Measurements from ENCODE around the gene AKAP4. TPM values are rescaled to one million over a fixed set of nuclear protein-coding genes. Genes with fewer than 3 reads are reported as not detected.

AKAP4 gene
- total and polyA plus RNA-seq, 10 of the 15 experiments (the other 5 are each of a cell fraction or from before 2014, with no cell fraction given), result not detected

DNA sequence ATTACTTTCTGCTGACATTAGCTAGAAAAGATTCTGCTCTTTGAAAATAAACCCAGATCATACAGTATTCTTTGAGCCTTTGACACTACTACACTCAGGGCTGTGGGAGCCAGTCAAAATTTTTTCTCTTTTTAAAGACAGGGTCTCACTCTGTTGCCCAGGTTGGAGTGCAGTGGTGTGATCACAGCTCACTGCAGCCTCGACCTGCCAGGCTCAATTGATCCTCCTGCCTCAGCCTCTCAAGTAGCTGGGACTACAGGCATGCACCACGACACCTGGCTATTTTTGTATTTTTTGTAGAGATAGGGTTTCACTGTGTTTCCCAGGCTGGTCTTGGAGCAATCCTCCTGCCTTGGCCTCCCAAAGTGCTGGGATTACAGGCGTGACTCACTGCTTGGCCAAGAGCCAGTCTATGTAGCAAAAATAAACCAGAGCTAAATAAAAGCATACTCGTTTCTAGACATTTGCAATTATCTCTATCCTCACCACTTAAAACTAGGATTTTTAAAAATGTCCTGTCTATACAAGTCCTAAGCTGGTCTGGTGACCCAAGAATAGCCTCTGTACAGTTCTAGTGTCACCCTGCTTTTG, 43.2 kb downstream of the AKAP4 start (continued):
- TF ChIP-seq, protein P1, sequence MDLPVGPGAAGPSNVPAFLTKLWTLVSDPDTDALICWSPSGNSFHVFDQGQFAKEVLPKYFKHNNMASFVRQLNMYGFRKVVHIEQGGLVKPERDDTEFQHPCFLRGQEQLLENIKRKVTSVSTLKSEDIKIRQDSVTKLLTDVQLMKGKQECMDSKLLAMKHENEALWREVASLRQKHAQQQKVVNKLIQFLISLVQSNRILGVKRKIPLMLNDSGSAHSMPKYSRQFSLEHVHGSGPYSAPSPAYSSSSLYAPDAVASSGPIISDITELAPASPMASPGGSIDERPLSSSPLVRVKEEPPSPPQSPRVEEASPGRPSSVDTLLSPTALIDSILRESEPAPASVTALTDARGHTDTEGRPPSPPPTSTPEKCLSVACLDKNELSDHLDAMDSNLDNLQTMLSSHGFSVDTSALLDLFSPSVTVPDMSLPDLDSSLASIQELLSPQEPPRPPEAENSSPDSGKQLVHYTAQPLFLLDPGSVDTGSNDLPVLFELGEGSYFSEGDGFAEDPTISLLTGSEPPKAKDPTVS (IDR thresholded peaks at IDR 0.05; ENCODE audit: low read depth, low read length), result no peak
- TF ChIP-seq PAX8 (IDR thresholded peaks at IDR 0.05), result no peak
- no peak for TF ChIP-seq ZNF207 (IDR thresholded peaks at IDR 0.05; ENCODE audit: borderline replicate concordance)
- no peak for TF ChIP-seq YY1 (IDR thresholded peaks at IDR 0.05; ENCODE audit: low read depth, low read length)
- TF ChIP-seq, protein P2, sequence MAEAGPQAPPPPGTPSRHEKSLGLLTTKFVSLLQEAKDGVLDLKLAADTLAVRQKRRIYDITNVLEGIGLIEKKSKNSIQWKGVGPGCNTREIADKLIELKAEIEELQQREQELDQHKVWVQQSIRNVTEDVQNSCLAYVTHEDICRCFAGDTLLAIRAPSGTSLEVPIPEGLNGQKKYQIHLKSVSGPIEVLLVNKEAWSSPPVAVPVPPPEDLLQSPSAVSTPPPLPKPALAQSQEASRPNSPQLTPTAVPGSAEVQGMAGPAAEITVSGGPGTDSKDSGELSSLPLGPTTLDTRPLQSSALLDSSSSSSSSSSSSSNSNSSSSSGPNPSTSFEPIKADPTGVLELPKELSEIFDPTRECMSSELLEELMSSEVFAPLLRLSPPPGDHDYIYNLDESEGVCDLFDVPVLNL (IDR thresholded peaks at IDR 0.05; ENCODE audit: low read depth, low read length), result no peak
- no peak for TF ChIP-seq GATAD2B (conservative IDR thresholded peaks at IDR 0.05; ENCODE audit: low read depth)
- TF ChIP-seq ESRRA (IDR thresholded peaks at IDR 0.05; ENCODE audit: low read length), result no peak
- no peak for TF ChIP-seq EP300 (IDR thresholded peaks at IDR 0.05; ENCODE audit: borderline replicate concordance in 1 of 2, control insufficient read depth in 1 of 2, low read depth in 2 of 2, low read length in 2 of 2)
- TF ChIP-seq, protein P3, sequence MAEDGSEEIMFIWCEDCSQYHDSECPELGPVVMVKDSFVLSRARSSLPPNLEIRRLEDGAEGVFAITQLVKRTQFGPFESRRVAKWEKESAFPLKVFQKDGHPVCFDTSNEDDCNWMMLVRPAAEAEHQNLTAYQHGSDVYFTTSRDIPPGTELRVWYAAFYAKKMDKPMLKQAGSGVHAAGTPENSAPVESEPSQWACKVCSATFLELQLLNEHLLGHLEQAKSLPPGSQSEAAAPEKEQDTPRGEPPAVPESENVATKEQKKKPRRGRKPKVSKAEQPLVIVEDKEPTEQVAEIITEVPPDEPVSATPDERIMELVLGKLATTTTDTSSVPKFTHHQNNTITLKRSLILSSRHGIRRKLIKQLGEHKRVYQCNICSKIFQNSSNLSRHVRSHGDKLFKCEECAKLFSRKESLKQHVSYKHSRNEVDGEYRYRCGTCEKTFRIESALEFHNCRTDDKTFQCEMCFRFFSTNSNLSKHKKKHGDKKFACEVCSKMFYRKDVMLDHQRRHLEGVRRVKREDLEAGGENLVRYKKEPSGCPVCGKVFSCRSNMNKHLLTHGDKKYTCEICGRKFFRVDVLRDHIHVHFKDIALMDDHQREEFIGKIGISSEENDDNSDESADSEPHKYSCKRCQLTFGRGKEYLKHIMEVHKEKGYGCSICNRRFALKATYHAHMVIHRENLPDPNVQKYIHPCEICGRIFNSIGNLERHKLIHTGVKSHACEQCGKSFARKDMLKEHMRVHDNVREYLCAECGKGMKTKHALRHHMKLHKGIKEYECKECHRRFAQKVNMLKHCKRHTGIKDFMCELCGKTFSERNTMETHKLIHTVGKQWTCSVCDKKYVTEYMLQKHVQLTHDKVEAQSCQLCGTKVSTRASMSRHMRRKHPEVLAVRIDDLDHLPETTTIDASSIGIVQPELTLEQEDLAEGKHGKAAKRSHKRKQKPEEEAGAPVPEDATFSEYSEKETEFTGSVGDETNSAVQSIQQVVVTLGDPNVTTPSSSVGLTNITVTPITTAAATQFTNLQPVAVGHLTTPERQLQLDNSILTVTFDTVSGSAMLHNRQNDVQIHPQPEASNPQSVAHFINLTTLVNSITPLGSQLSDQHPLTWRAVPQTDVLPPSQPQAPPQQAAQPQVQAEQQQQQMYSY (CRISPR knock-in tag; IDR thresholded peaks at IDR 0.05), result no peak
